HG02678 (cell line): ENCODE data around the gene HOMER2.
"Not testable (repeated sequence)": the region's sequence is repeated elsewhere in the genome, so short reads cannot be mapped to it uniquely, and the experiment has no call there.

Experiments
- ATAC-seq: cut with Tn5 transposase; IDR thresholded peaks from one replicate; pipeline ENCODE4 v1.9.1; 2021; ENCODE audit warnings: mild to moderate bottlenecking, moderate library complexity; ENCODE audit not compliant: unreplicated experiment

Gene HOMER2

DNA sequence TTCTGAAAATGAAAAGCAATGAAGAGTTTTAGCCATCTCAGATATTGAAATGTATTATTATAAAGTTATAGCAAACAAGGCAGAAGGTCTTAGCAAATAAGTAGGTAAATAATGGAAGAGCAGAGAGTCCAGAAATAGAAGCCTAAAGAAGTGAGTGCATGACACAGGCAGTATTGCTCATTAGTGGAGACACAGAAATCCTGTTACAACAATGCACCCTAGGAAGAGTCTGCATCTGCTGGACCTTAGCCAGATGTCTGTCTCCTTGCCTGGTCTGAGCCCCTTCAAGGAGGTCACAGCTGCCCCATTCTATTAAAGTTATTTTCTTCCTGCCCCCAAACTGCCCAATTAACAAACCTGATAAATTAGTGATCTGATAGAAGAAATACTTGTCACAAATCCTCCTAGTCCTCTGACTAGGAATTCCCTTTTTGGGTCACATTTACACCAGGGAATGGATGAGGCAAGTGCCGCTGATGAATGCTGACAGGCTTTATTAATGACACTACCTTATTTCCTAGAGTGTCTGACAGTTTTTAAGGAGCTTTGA, 51.9 kb downstream of the HOMER2 start:
- no peak for ATAC-seq

- ATAC-seq = no peak
These were observed 53.6 kb downstream of the HOMER2 start for GRCh38 chr15:82898961-82899360.

DNA sequence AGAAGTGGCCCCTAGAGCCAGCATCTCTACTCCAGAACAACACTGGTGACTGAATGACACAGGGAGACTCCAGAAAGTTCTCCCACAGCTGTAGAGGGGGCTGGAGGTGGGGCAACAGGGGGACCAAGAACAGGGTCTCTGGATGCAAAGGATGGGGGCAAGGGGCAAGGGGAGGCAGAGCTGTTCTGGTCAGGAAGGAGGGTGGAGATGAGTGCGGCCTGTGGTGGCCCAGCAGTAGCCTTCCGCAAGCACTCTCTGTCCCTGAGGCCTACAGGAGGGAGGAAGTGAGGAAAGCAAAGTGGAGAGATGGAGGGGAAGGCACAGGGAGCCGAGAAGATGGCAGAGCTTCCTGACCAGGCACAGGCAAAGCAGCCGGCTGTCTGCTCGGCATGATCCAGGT, 56.5 kb downstream of the HOMER2 start:
- ATAC-seq = no peak

DNA sequence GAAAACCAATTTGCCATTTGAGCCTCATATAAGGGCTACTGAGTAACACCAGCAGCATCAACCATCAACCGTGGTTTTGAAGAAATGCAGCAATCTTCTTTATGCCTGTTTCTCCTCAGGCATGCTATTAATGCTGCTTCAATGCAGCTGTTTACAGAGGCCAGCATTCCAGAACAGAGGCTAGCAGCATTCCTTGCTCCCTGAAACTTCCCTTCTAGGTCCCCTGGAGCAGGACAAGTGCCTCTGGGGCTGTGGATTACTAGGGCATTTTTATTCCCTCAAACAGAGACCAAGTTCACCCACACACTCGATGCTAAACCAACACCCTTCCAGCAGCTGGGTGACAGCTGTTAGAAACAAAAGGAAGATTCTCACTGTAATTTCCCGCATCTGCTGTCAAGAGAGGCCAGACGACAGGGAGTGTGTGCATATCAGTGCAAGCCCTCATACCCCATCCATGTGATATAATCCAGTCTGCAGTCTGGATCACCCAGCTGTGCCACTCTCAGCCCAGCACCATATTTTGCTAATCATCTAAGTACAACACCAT, 57.5 kb downstream of the HOMER2 start:
- no peak for ATAC-seq

- not testable (repeated sequence) for ATAC-seq
These were observed 59.0 kb downstream of the HOMER2 start for GRCh38 chr15:82893473-82893872.

GRCh38 chr15:82892573-82892972, 59.9 kb downstream of the HOMER2 start:
- ATAC-seq = no peak

DNA sequence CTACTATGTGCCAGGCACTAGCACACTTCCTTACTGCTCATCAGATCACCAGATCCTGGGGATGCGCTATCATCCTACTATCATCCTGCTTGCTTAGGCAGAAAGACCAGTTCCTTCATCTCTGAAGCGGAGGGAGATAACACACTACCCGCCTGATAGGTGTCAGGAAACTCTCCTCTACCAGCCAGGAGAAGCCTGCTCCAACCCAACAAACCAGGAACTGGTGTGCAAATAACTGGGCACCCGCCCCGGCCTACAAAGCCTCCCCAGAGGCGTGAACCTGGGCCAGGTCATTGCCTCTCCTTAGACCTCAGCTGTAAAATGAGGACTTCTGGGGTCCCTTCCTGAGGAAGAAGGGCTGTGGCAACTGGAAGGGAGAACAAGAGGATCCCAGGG, 61.5 kb downstream of the HOMER2 start:
- ATAC-seq = no peak

DNA sequence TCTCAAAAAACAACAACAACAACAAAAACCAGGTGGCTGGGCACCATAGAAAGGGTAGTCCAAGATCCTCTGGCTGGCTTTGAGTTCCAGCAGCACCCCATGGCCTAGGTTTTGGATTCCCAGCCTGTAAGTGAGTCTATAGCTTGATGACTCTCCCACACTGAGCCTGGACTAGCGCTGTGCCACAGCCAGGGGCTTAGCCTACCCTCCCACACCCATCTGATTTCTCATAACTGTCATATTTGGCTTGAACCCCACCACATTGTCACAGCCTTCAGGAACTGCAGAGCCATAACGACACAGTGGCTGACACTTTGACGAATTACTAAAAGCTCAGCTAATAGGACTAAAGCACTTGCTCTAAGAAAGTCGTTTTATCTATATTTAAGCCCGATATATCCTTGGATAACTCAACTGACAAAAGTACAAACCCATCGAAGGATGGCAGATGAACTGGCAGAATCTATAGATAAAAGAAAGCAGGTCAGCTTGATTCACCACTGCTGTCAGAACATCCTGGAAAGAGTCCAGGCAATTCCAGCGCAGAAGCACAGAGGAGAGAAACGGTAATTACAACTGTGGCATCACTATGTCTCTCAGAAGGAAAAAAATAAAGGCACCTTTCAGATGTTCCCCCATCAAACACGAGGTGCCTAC, 62.1 kb downstream of the HOMER2 start:
- ATAC-seq = no peak

- no peak for ATAC-seq
These were observed 70.1 kb downstream of the HOMER2 start for GRCh38 chr15:82882273-82882928.

DNA sequence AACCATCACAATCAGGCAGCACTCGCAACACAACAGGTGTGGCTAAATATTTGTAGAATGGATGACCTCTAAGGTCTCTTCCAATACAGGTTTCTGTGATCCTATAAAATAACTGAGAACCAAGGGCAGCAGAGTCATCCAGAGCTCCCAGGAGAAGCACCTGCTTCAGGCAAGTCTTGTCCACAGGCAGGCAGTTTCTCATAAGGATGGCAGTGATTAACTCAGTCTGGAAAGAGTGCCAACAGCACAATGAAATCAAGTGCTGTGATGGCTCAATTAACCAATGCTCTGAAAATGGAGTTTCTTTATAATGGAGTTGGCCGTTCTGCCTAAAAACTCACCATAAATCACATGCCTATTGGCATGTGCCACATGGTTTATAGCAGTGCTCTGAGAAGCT, 70.8 kb downstream of the HOMER2 start:
- no peak for ATAC-seq

GRCh38 chr15:82880704-82881103, 71.8 kb downstream of the HOMER2 start:
- ATAC-seq = no peak

- ATAC-seq = no peak
These were observed 74.2 kb downstream of the HOMER2 start for GRCh38 chr15:82878325-82878724.

DNA sequence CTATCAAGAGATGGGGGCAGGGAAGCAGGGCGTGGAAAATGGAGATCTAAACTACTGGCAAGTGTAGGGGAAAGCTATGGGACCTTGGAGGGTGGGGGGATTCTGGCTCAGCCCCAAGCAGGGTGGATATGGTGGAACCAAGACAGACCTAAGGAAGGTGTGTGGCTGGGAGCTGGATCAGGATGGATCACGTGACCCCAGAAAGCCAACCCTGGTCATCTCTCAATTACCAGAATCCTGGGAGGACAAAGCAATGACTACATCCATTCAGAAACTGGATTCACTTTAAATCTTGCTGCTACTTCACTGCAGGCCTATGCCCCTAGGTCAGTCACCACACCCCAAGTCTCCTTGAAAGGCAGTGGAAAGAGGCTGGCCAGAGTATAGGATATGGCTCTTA, 74.7 kb downstream of the HOMER2 start:
- ATAC-seq = no peak

- ATAC-seq = no peak
These were observed 77.0 kb downstream of the HOMER2 start for GRCh38 chr15:82875411-82876003.

GRCh38 chr15:82874961-82875360, 77.6 kb downstream of the HOMER2 start:
- no peak for ATAC-seq

DNA sequence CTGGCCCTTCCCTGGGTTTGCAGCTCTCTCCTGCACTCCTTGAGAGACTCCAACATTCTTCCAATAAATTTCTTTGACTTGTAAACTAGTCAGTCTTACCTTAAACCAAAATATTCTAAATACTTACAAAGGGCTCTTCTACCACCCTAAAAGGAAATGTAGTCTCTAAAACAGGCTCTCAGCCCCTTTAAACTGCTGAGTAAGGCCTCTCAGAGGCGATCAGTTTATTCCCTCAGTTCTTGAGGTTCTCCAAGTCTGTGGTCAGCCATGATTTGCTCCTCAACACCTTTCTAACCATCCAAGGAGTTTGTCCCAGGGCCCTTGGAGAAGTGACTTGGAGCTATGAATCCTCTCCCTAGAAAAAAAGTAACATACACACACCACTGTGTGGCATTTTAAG, 78.3 kb downstream of the HOMER2 start:
- no peak for ATAC-seq

- no peak for ATAC-seq
These were observed 79.4 kb downstream of the HOMER2 start for GRCh38 chr15:82873000-82873680.

DNA sequence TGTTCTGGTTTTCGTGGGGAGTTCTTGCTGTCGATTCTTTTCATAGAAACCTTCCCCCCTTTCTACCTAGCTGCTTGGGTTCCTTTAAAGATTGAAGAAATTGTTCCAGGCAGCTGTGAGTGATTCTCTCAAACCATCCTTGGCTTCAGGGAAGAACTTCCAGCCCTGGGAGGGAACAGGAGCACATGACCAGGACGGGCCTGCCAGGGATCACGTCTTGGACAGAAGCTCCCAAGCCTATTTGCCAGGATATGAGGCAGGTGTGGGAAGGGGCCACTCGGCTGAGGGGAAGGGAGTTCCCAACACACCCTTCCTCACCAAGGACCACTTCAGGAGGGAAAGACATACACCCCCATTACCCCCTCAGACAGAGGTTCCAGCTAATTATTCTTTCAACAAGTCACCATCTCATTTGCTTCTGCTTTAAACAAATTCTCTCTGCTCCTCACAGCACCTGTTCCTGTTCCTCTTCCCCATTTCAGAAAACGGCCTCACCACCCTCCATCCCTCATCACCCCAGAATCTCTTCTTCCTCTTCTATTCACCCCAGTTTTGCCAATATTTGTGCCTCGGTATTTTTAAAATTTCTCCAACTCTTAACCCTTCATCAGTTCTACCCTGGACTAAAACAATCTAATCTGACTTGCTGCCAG, 80.6 kb downstream of the HOMER2 start:
- ATAC-seq = no peak

- ATAC-seq = no peak
These were observed 81.2 kb downstream of the HOMER2 start for GRCh38 chr15:82871358-82871757.

GRCh38 chr15:82870727-82871320, 81.7 kb downstream of the HOMER2 start:
- no peak for ATAC-seq
